Neural cell (in vitro differentiated cells): Measurements from ENCODE around the gene LY6G5C. TPM values are rescaled to one million over a fixed set of nuclear protein-coding genes. Genes with fewer than 3 reads are reported as not detected.

ENCODE experiments used
- H2AFZ ChIP-seq: fragments of 200-600, 300-800 bp; sonication (generic), shearing (Covaris generic); 2 replicates; pipeline ENCODE4 v1.6.0; 2014; ENCODE audit warnings: low read depth, mild to moderate bottlenecking, antibody characterized with exemption, low read length, moderate library complexity
- H3F3A ChIP-seq: fragments of 200-600 bp; shearing (Covaris generic); 2 replicates; pipeline ENCODE4 v1.6.1; 2016; ENCODE audit warnings: mild to moderate bottlenecking, moderate library complexity, mixed read lengths, antibody characterized with exemption, low read length; ENCODE audit not compliant: insufficient read depth, poor library complexity, severe bottlenecking
- H3K27ac ChIP-seq: fragments of 200-600, 300-800 bp; sonication (generic), shearing (Covaris generic); 2 replicates; pipeline ENCODE4 v1.5.1; 2014; ENCODE audit warnings: mild to moderate bottlenecking, low read length, moderate library complexity
- H3K27me3 ChIP-seq: fragments of 300-800, 200-600 bp; sonication (generic), shearing (Covaris generic); 2 replicates; pipeline ENCODE4 v1.6.0; 2014; ENCODE audit warnings: mild to moderate bottlenecking, low read depth, low read length, moderate library complexity; ENCODE audit not compliant: insufficient read depth
- H3K36me3 ChIP-seq: fragments of 300-800, 200-600 bp; sonication (generic), shearing (Covaris generic); 2 replicates; pipeline ENCODE4 v1.5.1; 2014; ENCODE audit warnings: mild to moderate bottlenecking, antibody characterized with exemption, low read length, moderate library complexity; ENCODE audit not compliant: insufficient read depth
- H3K4me2 ChIP-seq: fragments of 300-800, 200-600 bp; sonication (generic), shearing (Covaris generic); 2 replicates; pipeline ENCODE4 v1.6.0; 2014; ENCODE audit warnings: mild to moderate bottlenecking, low read length
- H3K4me3 ChIP-seq: fragments of 300-800, 200-600 bp; sonication (generic), shearing (Covaris generic); 2 replicates; pipeline ENCODE4 v1.5.1; 2014; ENCODE audit warnings: mild to moderate bottlenecking, low read length, moderate library complexity
- H3K79me2 ChIP-seq: fragments of 200-600 bp; shearing (Covaris generic); replicated peaks from 2 replicates; pipeline ENCODE4 v1.6.0; 2014; ENCODE audit warnings: mild to moderate bottlenecking, low read length, moderate library complexity; ENCODE audit not compliant: insufficient read depth
- H3K9ac ChIP-seq: fragments of 300-800, 200-600 bp; sonication (generic), shearing (Covaris generic); 2 replicates; pipeline ENCODE4 v1.6.1; 2016; ENCODE audit warnings: mild to moderate bottlenecking, low read length, mixed read lengths
- H3K9me2 ChIP-seq: fragments of 200-600 bp; shearing (Covaris generic); 2 replicates; pipeline ENCODE4 v1.6.1; 2016; ENCODE audit warnings: mild to moderate bottlenecking, low read length, mixed read lengths; ENCODE audit not compliant: insufficient read depth
- H3K9me3 ChIP-seq: fragments of 200-600, 300-800 bp; sonication (generic), shearing (Covaris generic); 2 replicates; pipeline ENCODE4 v1.6.1; 2016; ENCODE audit warnings: mild to moderate bottlenecking, mixed run types, low read length, moderate library complexity, mixed read lengths
- H4K20me1 ChIP-seq: fragments of 200-600 bp; shearing (Covaris generic); 2 replicates; pipeline ENCODE4 v1.6.1; 2016; ENCODE audit warnings: mild to moderate bottlenecking, mixed run types; ENCODE audit not compliant: insufficient read depth
- EP300 ChIP-seq: fragments of 450-650 bp; conservative IDR thresholded peaks from 2 replicates; pipeline ENCODE4 v1.6.1; 2014; ENCODE audit warnings: antibody characterized with exemption, mild to moderate bottlenecking, moderate library complexity; ENCODE audit not compliant: poor library complexity, severe bottlenecking
- EZH2 ChIP-seq: fragments of 200-600, 300-800 bp; shearing (Covaris generic), sonication (generic); IDR thresholded peaks from 2 replicates; pipeline ENCODE4 v1.6.1; 2014; ENCODE audit warnings: antibody characterized with exemption, low read length, borderline replicate concordance, mild to moderate bottlenecking; ENCODE audit not compliant: insufficient read depth, poor library complexity, severe bottlenecking
- MXI1 ChIP-seq: fragments of 450-650 bp; conservative IDR thresholded peaks from 2 replicates; pipeline ENCODE4 v1.6.1; 2014; ENCODE audit warnings: antibody characterized with exemption, mild to moderate bottlenecking; ENCODE audit not compliant: poor library complexity, severe bottlenecking
- POLR2AphosphoS5 ChIP-seq: IDR thresholded peaks from 2 replicates; pipeline ENCODE4 v1.6.1; 2012
- RAD21 ChIP-seq: fragments of 450-650 bp; conservative IDR thresholded peaks from 2 replicates; pipeline ENCODE4 v1.6.1; 2014; ENCODE audit warnings: antibody characterized with exemption, mild to moderate bottlenecking, moderate library complexity
- REST ChIP-seq: IDR thresholded peaks from 2 replicates; pipeline ENCODE4 v1.6.1; 2012; ENCODE audit warnings: borderline replicate concordance
- SMC3 ChIP-seq: fragments of 450-650 bp; conservative IDR thresholded peaks from 2 replicates; pipeline ENCODE4 v1.6.1; 2014; ENCODE audit warnings: antibody characterized with exemption, mild to moderate bottlenecking, moderate library complexity; ENCODE audit not compliant: poor library complexity
- TAF1 ChIP-seq: IDR thresholded peaks from 2 replicates; pipeline ENCODE4 v1.6.1; 2012; ENCODE audit warnings: low read depth
- polyA plus RNA-seq: library from polyadenylated mRNA; depleted of rRNA; stranded (reverse); fragments of >200 nt; gene quantifications from 2 replicates; pipeline ENCODE4 v1.2.3, GENCODE V29; 2014

The LY6G5C gene
- polyA plus RNA-seq, 1 donor from 2014 or later: 13.4 TPM

DNA sequence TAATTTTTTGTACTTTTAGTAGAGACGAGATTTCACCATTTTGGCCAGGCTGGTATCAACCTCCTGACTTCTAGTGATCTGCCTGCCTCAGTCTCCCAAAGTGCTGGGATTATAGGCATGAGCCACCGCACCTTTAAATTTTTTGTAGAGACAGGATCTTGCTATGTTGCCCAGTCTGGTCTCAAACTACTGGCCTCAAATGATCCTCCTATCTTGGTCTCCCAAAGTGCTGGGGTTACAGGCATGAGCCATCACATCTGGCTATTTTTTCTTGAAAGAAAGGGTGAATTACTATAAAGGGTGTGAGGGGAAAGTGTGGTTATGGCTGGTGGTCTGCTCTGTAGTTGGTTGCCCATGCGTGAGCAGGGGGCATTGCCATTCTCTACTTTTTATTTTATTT, 27.4 kb upstream of the LY6G5C start:
- no peak for TF ChIP-seq SMC3
- TF ChIP-seq REST: no peak
- TF ChIP-seq POLR2AphosphoS5: no peak
- TF ChIP-seq TAF1: no peak
- H2AFZ ChIP-seq: no peak overlapping the region
- no peak overlapping the region for H3K27ac ChIP-seq
- H3K9me3 ChIP-seq: no peaks in the 10 kb centered on the region
- no peak overlapping the region for H3K4me3 ChIP-seq
- no peak overlapping the region for H3K9ac ChIP-seq
- H3K79me2 ChIP-seq: no peaks in the 10 kb centered on the region
- H3K36me3 ChIP-seq: no peaks in the 10 kb centered on the region
- no peaks in the 10 kb centered on the region for H4K20me1 ChIP-seq
- H3F3A ChIP-seq: no peaks in the 10 kb centered on the region
- H3K4me2 ChIP-seq: no peak overlapping the region
- no peaks in the 10 kb centered on the region for H3K27me3 ChIP-seq
- no peaks in the 10 kb centered on the region for H3K9me2 ChIP-seq

GRCh38 chr6:31707701-31708100, 26.8 kb upstream of the LY6G5C start:
- peaks cover 1% of the 10 kb centered on the region for H3K79me2 ChIP-seq
- H3K9ac ChIP-seq: no peak overlapping the region
- no peaks in the 10 kb centered on the region for H3K9me3 ChIP-seq
- H3K9me2 ChIP-seq: no peaks in the 10 kb centered on the region
- H3K4me3 ChIP-seq: no peak overlapping the region
- no peak for TF ChIP-seq TAF1
- no peak for TF ChIP-seq SMC3
- no peak for TF ChIP-seq EZH2
- TF ChIP-seq MXI1: no peak
- TF ChIP-seq REST: no peak
- no peak for TF ChIP-seq RAD21
- TF ChIP-seq EP300: no peak
- H3K27ac ChIP-seq: no peak overlapping the region
- no peaks in the 10 kb centered on the region for H3K27me3 ChIP-seq
- no peak overlapping the region for H2AFZ ChIP-seq
- H3K36me3 ChIP-seq: no peaks in the 10 kb centered on the region
- no peak overlapping the region for H3K4me2 ChIP-seq
- H4K20me1 ChIP-seq: no peaks in the 10 kb centered on the region
- H3F3A ChIP-seq: no peaks in the 10 kb centered on the region
